HCT116 (cell line): Measurements from ENCODE around the gene ZER1. TPM values are rescaled to one million over a fixed set of nuclear protein-coding genes. Genes with fewer than 3 reads are reported as not detected.

ENCODE experiments used
- ATAC-seq: fragments of 200-7000 bp; cut with Tn5 transposase; 2 replicates; pipeline ENCODE4 v1.9.1; 2020; ENCODE audit warnings: mild to moderate bottlenecking, moderate library complexity
- BruUV-seq: library from RNA; stranded (reverse); fragments of 400-500 nt; replicated peaks from 2 replicates; lab custom pipeline; 2021; lab: Mats Ljungman, UMichigan
- CTCF ChIA-PET: fragments of 300-600 bp; sonication (Branson Sonifier 250); formaldehyde crosslinking; loops from one replicate; lab custom pipeline; 2021; ENCODE audit warnings: antibody characterized with exemption; lab: Charles Lee
- POLR2A ChIA-PET: fragments of 300-600, 350-600 bp; sonication (Branson Sonifier 250); formaldehyde crosslinking; loops from one replicate; lab custom pipeline; 2021; ENCODE audit warnings: antibody characterized with exemption; lab: Charles Lee
- RAD21 ChIA-PET, 2 experiments: fragments of 300-600 bp; sonication (Branson Sonifier 250); formaldehyde crosslinking; loops; one replicate each; lab custom pipeline; 2023; ENCODE audit warnings: low total read pairs in 2 of 2; ENCODE audit not compliant: uncharacterized antibody in 2 of 2, unreplicated experiment in 2 of 2, low non-redundant PET in 1 of 2; lab: Charles Lee
- DNase-seq: peaks from one replicate; pipeline ENCODE4 v3.0.0-alpha.2; 2010; ENCODE audit warnings: low read depth, low spot score
- H2AFZ ChIP-seq: fragments of 200-600 bp; shearing (Covaris generic), sonication (generic); 2 replicates; pipeline ENCODE4 v1.6.1; 2017; ENCODE audit warnings: low read depth, mixed run types, mixed read lengths, antibody characterized with exemption, low read length; ENCODE audit not compliant: poor library complexity, severe bottlenecking
- H3K27ac ChIP-seq: 2 replicates; pipeline ENCODE4 v1.5.1; 2012; ENCODE audit warnings: low read depth, low read length
- H3K27me3 ChIP-seq: fragments of 200-600 bp; sonication (generic); 2 replicates; pipeline ENCODE4 v1.6.1; 2016; ENCODE audit warnings: mixed run types, low read length, mixed read lengths; ENCODE audit not compliant: insufficient read depth
- H3K36me3 ChIP-seq, 2 experiments: fragments of 200-500 bp in 1 of 2; fragments of 200-600 bp in 1 of 2; sonication (Bioruptor generic) in 1 of 2; sonication (generic) in 1 of 2; 2 replicates each; pipeline versions ENCODE4 v1.5.1 to v1.6.1; 2014 to 2016; ENCODE audit warnings: low read length in 2 of 2, inconsistent platforms in 1 of 2, mixed read lengths in 1 of 2, mixed run types in 1 of 2; ENCODE audit not compliant: insufficient read depth in 2 of 2, control insufficient read depth in 1 of 2
- H3K4me1 ChIP-seq, 2 experiments: fragments of 200-600 bp in 1 of 2; sonication (generic) in 1 of 2; 2 replicates each; pipeline versions ENCODE4 v1.5.1 to v1.6.1; 2012 to 2017; ENCODE audit warnings: low read length in 2 of 2, inconsistent platforms in 1 of 2, mild to moderate bottlenecking in 1 of 2, mixed read lengths in 1 of 2, mixed run types in 1 of 2, moderate library complexity in 1 of 2; ENCODE audit not compliant: insufficient read depth in 2 of 2, control insufficient read depth in 1 of 2
- H3K4me2 ChIP-seq: fragments of 200-600 bp; sonication (generic); 2 replicates; pipeline ENCODE4 v1.6.1; 2017; ENCODE audit warnings: mixed run types, low read length, mixed read lengths
- H3K4me3 ChIP-seq, 2 experiments: fragments of 200-600 bp in 1 of 2; sonication (generic) in 1 of 2; replicated peaks in 1 of 2; 2 replicates each; pipeline ENCODE4 v1.5.1; 2011 to 2016; ENCODE audit warnings: low read length in 2 of 2, control low read depth in 1 of 2, low read depth in 1 of 2, mild to moderate bottlenecking in 1 of 2, mixed read lengths in 1 of 2, mixed run types in 1 of 2
- H3K79me2 ChIP-seq: fragments of 200-600 bp; sonication (generic); 2 replicates; pipeline ENCODE4 v1.6.1; 2017; ENCODE audit warnings: mild to moderate bottlenecking, mixed run types, low read length, moderate library complexity, mixed read lengths; ENCODE audit not compliant: insufficient read depth
- H3K9ac ChIP-seq: fragments of 200-600 bp; sonication (generic); 2 replicates; pipeline ENCODE4 v1.6.1; 2016; ENCODE audit warnings: low read length, mixed read lengths
- H3K9me2 ChIP-seq: fragments of 200-600 bp; sonication (generic), shearing (Covaris generic); 2 replicates; pipeline ENCODE4 v1.6.1; 2017; ENCODE audit warnings: mixed run types, mild to moderate bottlenecking, moderate library complexity; ENCODE audit not compliant: insufficient read depth
- H3K9me3 ChIP-seq, 2 experiments: fragments of 200-500 bp in 1 of 2; fragments of 200-600 bp in 1 of 2; sonication (Bioruptor generic) in 1 of 2; sonication (generic) in 1 of 2; 2 replicates each; pipeline ENCODE4 v1.6.1; 2014 to 2017; ENCODE audit warnings: low read length in 2 of 2, mixed read lengths in 2 of 2, inconsistent platforms in 1 of 2, low read depth in 1 of 2, mild to moderate bottlenecking in 1 of 2, mixed run types in 1 of 2, moderate library complexity in 1 of 2; ENCODE audit not compliant: control insufficient read depth in 1 of 2, insufficient read depth in 1 of 2
- H4K20me1 ChIP-seq: fragments of 200-600 bp; sonication (generic), shearing (Covaris generic); 2 replicates; pipeline ENCODE4 v1.6.1; 2017; ENCODE audit warnings: mixed run types, mild to moderate bottlenecking, moderate library complexity; ENCODE audit not compliant: insufficient read depth
- ATF3 ChIP-seq: IDR thresholded peaks from 2 replicates; pipeline ENCODE4 v1.6.1; 2012
- CEBPB ChIP-seq: IDR thresholded peaks from 2 replicates; pipeline ENCODE4 v1.6.1; 2012; ENCODE audit warnings: low read depth
- CTCF ChIP-seq, 3 experiments: fragments of 200-600 bp in 1 of 3; sonication (generic) in 1 of 3; IDR thresholded peaks in 2 of 3; conservative IDR thresholded peaks in 1 of 3; 2 replicates each; pipeline ENCODE4 v1.5.1; 2012 to 2017; ENCODE audit warnings: low read depth in 2 of 3, low read length in 2 of 3, antibody characterized with exemption in 1 of 3, borderline replicate concordance in 1 of 3, control low read depth in 1 of 3, mild to moderate bottlenecking in 1 of 3, mixed read lengths in 1 of 3, mixed run types in 1 of 3, moderate library complexity in 1 of 3; ENCODE audit not compliant: insufficient read depth in 1 of 3
- ELF1 ChIP-seq: IDR thresholded peaks from 2 replicates; pipeline ENCODE4 v1.6.1; 2012; ENCODE audit warnings: low read depth, borderline replicate concordance
- POLR2A ChIP-seq: IDR thresholded peaks from 2 replicates; pipeline ENCODE4 v1.7.0; 2011; ENCODE audit warnings: borderline replicate concordance; ENCODE audit not compliant: insufficient read depth, insufficient read length; ENCODE audit errors: extremely low read depth
- POLR2AphosphoS5 ChIP-seq: IDR thresholded peaks from 2 replicates; pipeline ENCODE4 v1.6.1; 2011; ENCODE audit warnings: mild to moderate bottlenecking, low read depth, low read length, moderate library complexity
- SIN3A ChIP-seq: IDR thresholded peaks from 2 replicates; pipeline ENCODE4 v1.6.1; 2012; ENCODE audit warnings: low read depth
- SP1 ChIP-seq: IDR thresholded peaks from 2 replicates; pipeline ENCODE4 v1.6.1; 2012; ENCODE audit warnings: low read depth
- YY1 ChIP-seq: IDR thresholded peaks from 2 replicates; pipeline ENCODE4 v1.6.1; 2011; ENCODE audit warnings: low read length, low read depth, moderate library complexity, mild to moderate bottlenecking; ENCODE audit not compliant: insufficient replicate concordance; ENCODE audit errors: extremely low read depth
- ZFX ChIP-seq: fragments of 450-650 bp; IDR thresholded peaks from 2 replicates; pipeline ENCODE4 v1.6.1; 2017
- intact Hi-C: fragments of 100-400 bp; cut with micrococcal nuclease; formaldehyde crosslinking; loops from 2 replicates; pipeline ENCODE4 v1.10.0; 2022
- total RNA-seq: library from RNA; stranded (reverse); gene quantifications from one replicate; pipeline ENCODE4 v1.2.1, GENCODE V29; 2021; ENCODE audit not compliant: unreplicated experiment

The ZER1 gene
- total RNA-seq, 1 experiment from 2014 or later, result 18.0 TPM

DNA sequence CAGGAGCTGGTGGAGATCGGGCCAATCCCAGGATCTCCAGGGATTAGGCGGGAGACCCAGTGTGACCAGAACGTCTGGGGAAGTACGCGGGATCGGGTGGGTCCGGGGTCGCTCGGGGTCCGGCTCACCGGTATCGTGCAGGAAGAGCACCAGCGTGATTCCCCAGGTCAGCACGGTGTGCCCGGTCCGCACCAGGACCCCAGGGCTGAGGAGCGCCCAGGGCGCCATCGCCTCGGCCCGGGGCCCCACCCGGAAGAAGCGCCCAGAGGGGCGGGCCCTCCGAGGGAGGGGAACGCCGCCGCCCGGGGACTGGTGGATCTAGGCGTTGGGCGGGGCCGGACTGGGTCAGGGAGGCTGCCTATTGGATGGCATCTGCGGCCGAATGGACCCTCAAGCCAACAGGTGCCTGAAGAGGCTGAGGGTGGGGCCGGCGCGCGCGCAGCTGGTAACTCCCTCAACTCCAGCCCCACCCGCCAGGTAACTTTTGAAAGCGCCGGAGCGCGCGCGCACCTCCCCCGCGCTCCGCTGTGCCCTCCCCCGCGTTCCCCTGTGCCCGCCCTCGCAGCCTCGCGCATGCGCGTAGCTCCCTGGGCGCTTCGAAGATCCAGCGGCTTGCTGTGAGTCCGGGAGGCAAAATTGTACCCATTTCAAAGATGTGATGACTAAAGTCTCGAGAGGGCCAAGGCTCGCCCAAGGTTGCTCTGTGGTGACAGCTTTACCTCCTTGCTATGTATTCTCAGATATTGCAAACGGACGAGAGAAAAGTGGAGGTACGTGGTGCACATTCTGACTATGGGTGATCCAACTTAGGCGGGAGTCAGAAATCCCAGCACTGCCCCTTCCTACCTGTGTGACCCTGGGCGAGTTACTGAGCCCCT lies 47.6 kb downstream of the ZER1 start, which contains the start of gene ZDHHC12:
Gene ZDHHC12, minus strand, starts transcription at position 262 of the 878 bp plus-strand sequence. Its CDS starts 34 bp downstream, at position 228.
- ChIA-PET CTCF (interaction anchor here (0.8 to 1.8 kb wide), 8 partner anchors 9 to 224 kb away, joined by 3 to 14 read pairs (median 4); partner anchors contain the start of genes DOLK, ENDOG, NUP188 and PKN3), POLR2A (interaction anchor here (0.8 to 1.2 kb wide), 3 partner anchors 26 to 80 kb away, joined by 3 to 12 read pairs (median 3); no protein-coding TSS in a partner anchor), RAD21 (interaction anchor here in 1 of 2 experiments (0.7 kb wide), 1 partner anchor 203 kb away, joined by 3 read pairs; no protein-coding TSS in a partner anchor)
- DNase-seq (peak; percentile 96), ATAC-seq (peak; percentile 93)
- no peaks in the 10 kb centered on the region for H3K9me2 ChIP-seq
- H3K4me3 ChIP-seq, result peak within 1 kb of the TSS; percentile 93 to 97
- peak within 1 kb of the TSS; percentile 93 for H3K9ac ChIP-seq
- peaks cover 9% of the 10 kb centered on the region; the same call in 1 of the 2 replicates for H3K79me2 ChIP-seq
- no peaks in the 10 kb centered on the region for H3K27me3 ChIP-seq
- BruUV-seq, result no TSS peak
- H3K9me3 ChIP-seq, result no peaks in the 10 kb centered on the region
- peak within 1 kb of the TSS; percentile 88 for H3K4me2 ChIP-seq
- no peaks in the 10 kb centered on the region for H3K36me3 ChIP-seq
- no peak within 1 kb of the TSS for H2AFZ ChIP-seq
- no peaks in the 10 kb centered on the region for H4K20me1 ChIP-seq
- intact Hi-C loops, result no loop called here
- H3K4me1 ChIP-seq, result peaks cover 9 to 28% of the 10 kb centered on the region in 2 experiments
- TF ChIP-seq ELF1, result no peak
- peak; percentile 85 for TF ChIP-seq POLR2AphosphoS5
- TF ChIP-seq SP1, result no peak
- TF ChIP-seq SIN3A, result no peak
- peak; percentile 84 for TF ChIP-seq YY1
- no peak for TF ChIP-seq ATF3
- TF ChIP-seq CEBPB, result no peak
- no peak for TF ChIP-seq CTCF (IDR thresholded peaks at IDR 0.05 in 2 of 3, conservative IDR thresholded peaks at IDR 0.05 in 1 of 3; ENCODE audit: borderline replicate concordance in 1 of 3, insufficient read depth in 1 of 3, low read depth in 2 of 3, low read length in 2 of 3)
- 0 out of 2 replicates have a peak, but pooled peaks have one; percentile 5 for TF ChIP-seq ZFX
- peak; percentile 82 for TF ChIP-seq POLR2A
- H3K27ac ChIP-seq, result peak within 1 kb of the TSS; percentile 65
